IMR-90 (cell line): Measurements from ENCODE around the gene TAB2. TPM values are rescaled to one million over a fixed set of nuclear protein-coding genes. Genes with fewer than 3 reads are reported as not detected.

ENCODE experiments used
- ATAC-seq: fragments of 200-7000 bp; cut with Tn5 transposase; 2 replicates; pipeline ENCODE4 v1.9.1; 2020; ENCODE audit warnings: low read depth, mild to moderate bottlenecking, moderate library complexity
- BruUV-seq: library from RNA; stranded (reverse); fragments of 400-500 nt; replicated peaks from 2 replicates; lab custom pipeline; 2021; lab: Mats Ljungman, UMichigan
- CTCF ChIA-PET: fragments of 300-600 bp; formaldehyde crosslinking; extraction: SDS; loops from one replicate; lab custom pipeline; 2021; ENCODE audit warnings: antibody characterized with exemption; lab: Yijun Ruan, JAX
- POLR2A ChIA-PET: fragments of 300-600 bp; sonication (Branson Sonifier 250); formaldehyde crosslinking; loops from one replicate; lab custom pipeline; 2022; ENCODE audit warnings: antibody characterized with exemption; ENCODE audit not compliant: unreplicated experiment; lab: Charles Lee
- DNase-seq: peaks from one replicate; pipeline ENCODE4 v3.0.0; 2013
- H2AFZ ChIP-seq: replicated peaks from 2 replicates; pipeline ENCODE3; 2013; ENCODE audit warnings: low read length, mild to moderate bottlenecking; ENCODE audit not compliant: poor library complexity
- H2AK5ac ChIP-seq: 2 replicates; pipeline ENCODE4 v1.6.1; 2013; ENCODE audit warnings: low read depth, low read length, inconsistent platforms
- H2AK9ac ChIP-seq: replicated peaks from 2 replicates; pipeline ENCODE3; 2013; ENCODE audit warnings: mild to moderate bottlenecking, low read depth, low read length, moderate library complexity; ENCODE audit not compliant: poor library complexity
- H2BK120ac ChIP-seq: 2 replicates; pipeline ENCODE4 v1.6.1; 2013; ENCODE audit warnings: low read depth, low read length, inconsistent platforms
- H2BK15ac ChIP-seq: 3 replicates; pipeline ENCODE4 v1.6.1; 2013; ENCODE audit warnings: low read depth, low read length, inconsistent platforms
- H2BK20ac ChIP-seq: 2 replicates; pipeline ENCODE4 v1.6.1; 2013; ENCODE audit warnings: low read depth, mild to moderate bottlenecking, inconsistent platforms, low read length, moderate library complexity
- H2BK5ac ChIP-seq: 2 replicates; pipeline ENCODE4 v1.6.1; 2013; ENCODE audit warnings: mild to moderate bottlenecking, low read depth, low read length, inconsistent platforms; ENCODE audit not compliant: poor library complexity, severe bottlenecking
- H3K14ac ChIP-seq: replicated peaks from 2 replicates; pipeline ENCODE4 v1.6.1; 2013; ENCODE audit warnings: low read depth, low read length, inconsistent platforms
- H3K18ac ChIP-seq: 2 replicates; pipeline ENCODE4 v1.6.1; 2013; ENCODE audit warnings: low read depth, low read length, control low read depth
- H3K23ac ChIP-seq: 2 replicates; pipeline ENCODE4 v1.6.1; 2013; ENCODE audit warnings: low read depth, low read length, inconsistent platforms
- H3K27ac ChIP-seq: 2 replicates; pipeline ENCODE4 v1.5.1; 2013; ENCODE audit warnings: mild to moderate bottlenecking, control low read depth, low read length; ENCODE audit not compliant: insufficient read depth
- H3K27me3 ChIP-seq: 2 replicates; pipeline ENCODE4 v1.6.1; 2013; ENCODE audit warnings: low read length; ENCODE audit not compliant: control insufficient read depth, insufficient read depth
- H3K36me3 ChIP-seq: 2 replicates; pipeline ENCODE4 v1.6.1; 2013; ENCODE audit warnings: low read length, mixed read lengths; ENCODE audit not compliant: control insufficient read depth, insufficient read depth
- H3K4ac ChIP-seq: 2 replicates; pipeline ENCODE4 v1.6.1; 2013; ENCODE audit warnings: low read depth, low read length, inconsistent platforms
- H3K4me1 ChIP-seq: 2 replicates; pipeline ENCODE4 v1.6.1; 2013; ENCODE audit warnings: low read length, mixed read lengths; ENCODE audit not compliant: control insufficient read depth, insufficient read depth
- H3K4me2 ChIP-seq: 2 replicates; pipeline ENCODE4 v1.6.1; 2013; ENCODE audit warnings: low read depth, mild to moderate bottlenecking, control low read depth, low read length, moderate library complexity
- H3K4me3 ChIP-seq: 2 replicates; pipeline ENCODE4 v1.5.1; 2013; ENCODE audit warnings: low read depth, mild to moderate bottlenecking, control low read depth, low read length, moderate library complexity; ENCODE audit not compliant: insufficient read depth
- H3K56ac ChIP-seq: 2 replicates; pipeline ENCODE4 v1.6.1; 2013; ENCODE audit warnings: low read length, inconsistent platforms; ENCODE audit not compliant: insufficient read depth; ENCODE audit errors: extremely low read depth
- H3K79me1 ChIP-seq, 2 experiments: 2 replicates each; pipeline ENCODE4 v1.6.1; 2013; ENCODE audit warnings: low read length in 2 of 2, inconsistent platforms in 1 of 2, low read depth in 1 of 2
- H3K9ac ChIP-seq: 2 replicates; pipeline ENCODE4 v1.6.1; 2013; ENCODE audit warnings: low read depth, low read length, control low read depth
- H3K9me1 ChIP-seq: 2 replicates; pipeline ENCODE4 v1.6.1; 2013; ENCODE audit warnings: low read length, inconsistent platforms; ENCODE audit not compliant: insufficient read depth
- H3K9me3 ChIP-seq: 2 replicates; pipeline ENCODE4 v1.6.1; 2013; ENCODE audit warnings: low read length; ENCODE audit not compliant: control insufficient read depth, insufficient read depth
- H4K20me1 ChIP-seq: 2 replicates; pipeline ENCODE4 v1.6.1; 2013; ENCODE audit warnings: low read length, inconsistent platforms; ENCODE audit not compliant: insufficient read depth
- H4K5ac ChIP-seq: 2 replicates; pipeline ENCODE4 v1.6.1; 2013; ENCODE audit warnings: mild to moderate bottlenecking, low read depth, low read length, control low read depth
- H4K8ac ChIP-seq, 2 experiments: 2 replicates each; pipeline ENCODE4 v1.6.1; 2013; ENCODE audit warnings: low read depth in 2 of 2, low read length in 2 of 2, control low read depth in 1 of 2, inconsistent platforms in 1 of 2
- H4K91ac ChIP-seq: 2 replicates; pipeline ENCODE4 v1.6.1; 2013; ENCODE audit warnings: low read depth, low read length, inconsistent platforms; ENCODE audit not compliant: insufficient read depth
- NFE2L2 ChIP-seq: fragments of 150-350 bp; IDR thresholded peaks from 2 replicates; pipeline ENCODE4 v1.6.1; 2016; ENCODE audit warnings: low read depth, mild to moderate bottlenecking, low read length
- WGBS, 2 experiments: methylation state at CpG; one replicate each; pipeline versions ENCODE4 v1.1.5 to v1.1.7; 2013; ENCODE audit warnings: missing lambda C conversion rate in 2 of 2; ENCODE audit not compliant: insufficient read length in 1 of 2; ENCODE audit errors: extremely low coverage in 2 of 2; 5-methylcytosine and 5-hydroxymethylcytosine counted together
- dilution Hi-C: fragments of 300-500 bp; cut with HindIII; formaldehyde crosslinking; loops from one replicate; pipeline ENCODE4 v1.14.3; 2018; ENCODE audit warnings: low sequenced_read_pairs; ENCODE audit not compliant: unreplicated experiment
- in situ Hi-C: fragments of 300-500 bp; cut with MboI; formaldehyde crosslinking; loops from 3 replicates; pipeline ENCODE4 v1.14.3; 2019; ENCODE audit warnings: low sequenced_read_pairs, inconsistent platforms, mixed read lengths
- intact Hi-C: fragments of 100-400 bp; cut with micrococcal nuclease; formaldehyde crosslinking; loops from 2 replicates; pipeline ENCODE4 v1.10.0; 2022
- polyA plus RNA-seq, 3 experiments: library from polyadenylated mRNA; depleted of rRNA; stranded (reverse); fragments of >200 nt; gene quantifications; 2 replicates each; pipeline ENCODE4 v1.2.3, GENCODE V29; 2012; ENCODE audit warnings: low replicate concordance in 1 of 3
- total RNA-seq: library from RNA; depleted of rRNA; stranded (reverse); fragments of >200 nt; gene quantifications from 2 replicates; pipeline ENCODE4 v1.2.3, GENCODE V29; 2012

Gene TAB2
- total and polyA plus RNA-seq, 2 of the 4 experiments (the other 2 are of a cell fraction) = 20.8 to 25.3 TPM

DNA sequence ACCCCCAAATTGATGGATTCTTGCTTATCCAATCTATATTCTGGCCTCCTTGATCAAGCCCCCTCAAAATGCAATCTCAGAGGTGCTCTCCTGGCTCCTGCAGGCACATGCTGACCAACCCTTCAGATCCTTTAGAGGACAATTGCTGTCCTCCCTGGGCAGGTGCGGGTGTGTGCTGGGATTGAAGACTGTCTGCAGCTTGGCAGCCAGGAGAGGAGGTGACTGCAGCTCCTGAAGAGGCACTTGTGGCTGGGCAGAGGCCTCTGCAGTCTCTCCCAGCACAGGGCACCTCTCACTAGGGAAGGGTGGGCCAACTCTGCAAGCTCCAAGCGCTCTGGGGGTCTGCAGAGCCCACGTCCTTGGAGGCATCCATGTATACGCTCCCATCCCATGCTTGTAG lies 111.1 kb downstream of the TAB2 start:
- H3K9me3 ChIP-seq = no peaks in the 10 kb centered on the region
- dilution Hi-C loops (no loop called here), in situ Hi-C loops (loop anchor here (5.0 to 10.0 kb wide), 3 partner anchors 346 to 844 kb away; no protein-coding TSS in a partner anchor), intact Hi-C loops (no loop called here)
- H4K91ac ChIP-seq = no peak overlapping the region
- H2AK9ac ChIP-seq = no peak overlapping the region
- H2BK120ac ChIP-seq = no peak overlapping the region
- peaks cover 4% of the 10 kb centered on the region; the same call in 1 of the 2 replicates for H3K4me1 ChIP-seq
- H3K23ac ChIP-seq = no peak overlapping the region
- 90% methylated on average over 2 of the region's 4 CpGs; no CpG with 5 or more reads in 1 of the 2 experiments for WGBS, 2 experiments
- no peak for TF ChIP-seq NFE2L2
- no peaks in the 10 kb centered on the region for H4K20me1 ChIP-seq
- H3K18ac ChIP-seq = no peak overlapping the region
- H4K5ac ChIP-seq = no peak overlapping the region
- no peaks in the 10 kb centered on the region for H3K79me1 ChIP-seq
- no peak overlapping the region for H3K56ac ChIP-seq
- ATAC-seq (no peak), DNase-seq (no peak)
- BruUV-seq = no TSS peak
- no peak overlapping the region for H3K27ac ChIP-seq
- H3K27me3 ChIP-seq = peaks cover 4% of the 10 kb centered on the region
- H2AK5ac ChIP-seq = no peak overlapping the region
- CTCF ChIA-PET = no interaction called here
- H3K14ac ChIP-seq = no peak overlapping the region
- no peak overlapping the region for H3K4me2 ChIP-seq
- no peak overlapping the region for H3K4me3 ChIP-seq
- no peak overlapping the region for H2AFZ ChIP-seq
- no peak overlapping the region for H2BK15ac ChIP-seq
- no peak overlapping the region for H3K4ac ChIP-seq
- no peak overlapping the region for H2BK20ac ChIP-seq
- no peaks in the 10 kb centered on the region for H3K36me3 ChIP-seq
- H2BK5ac ChIP-seq = no peak overlapping the region
- no peaks in the 10 kb centered on the region for H3K9me1 ChIP-seq
- POLR2A ChIA-PET = no interaction called here
- no peak overlapping the region for H4K8ac ChIP-seq
- H3K9ac ChIP-seq = no peak overlapping the region
